HCT116 (cell line): ENCODE results near the gene ANGPTL4. TPM values are rescaled to one million over a fixed set of nuclear protein-coding genes. Genes with fewer than 3 reads are reported as not detected.

ENCODE experiments used
- ATAC-seq: fragments of 200-7000 bp; cut with Tn5 transposase; 2 replicates; pipeline ENCODE4 v1.9.1; 2020; ENCODE audit warnings: mild to moderate bottlenecking, moderate library complexity
- BruUV-seq: library from RNA; stranded (reverse); fragments of 400-500 nt; replicated peaks from 2 replicates; lab custom pipeline; 2021; lab: Mats Ljungman, UMichigan
- CTCF ChIA-PET: fragments of 300-600 bp; sonication (Branson Sonifier 250); formaldehyde crosslinking; loops from one replicate; lab custom pipeline; 2021; ENCODE audit warnings: antibody characterized with exemption; lab: Charles Lee
- POLR2A ChIA-PET: fragments of 300-600, 350-600 bp; sonication (Branson Sonifier 250); formaldehyde crosslinking; loops from one replicate; lab custom pipeline; 2021; ENCODE audit warnings: antibody characterized with exemption; lab: Charles Lee
- RAD21 ChIA-PET, 2 experiments: fragments of 300-600 bp; sonication (Branson Sonifier 250); formaldehyde crosslinking; loops; one replicate each; lab custom pipeline; 2023; ENCODE audit warnings: low total read pairs in 2 of 2; ENCODE audit not compliant: uncharacterized antibody in 2 of 2, unreplicated experiment in 2 of 2, low non-redundant PET in 1 of 2; lab: Charles Lee
- DNase-seq: peaks from one replicate; pipeline ENCODE4 v3.0.0-alpha.2; 2010; ENCODE audit warnings: low read depth, low spot score
- H2AFZ ChIP-seq: fragments of 200-600 bp; shearing (Covaris generic), sonication (generic); 2 replicates; pipeline ENCODE4 v1.6.1; 2017; ENCODE audit warnings: low read depth, mixed run types, mixed read lengths, antibody characterized with exemption, low read length; ENCODE audit not compliant: poor library complexity, severe bottlenecking
- H3K27ac ChIP-seq: 2 replicates; pipeline ENCODE4 v1.5.1; 2012; ENCODE audit warnings: low read depth, low read length
- H3K27me3 ChIP-seq: fragments of 200-600 bp; sonication (generic); 2 replicates; pipeline ENCODE4 v1.6.1; 2016; ENCODE audit warnings: mixed run types, low read length, mixed read lengths; ENCODE audit not compliant: insufficient read depth
- H3K36me3 ChIP-seq, 2 experiments: fragments of 200-500 bp in 1 of 2; fragments of 200-600 bp in 1 of 2; sonication (Bioruptor generic) in 1 of 2; sonication (generic) in 1 of 2; 2 replicates each; pipeline versions ENCODE4 v1.5.1 to v1.6.1; 2014 to 2016; ENCODE audit warnings: low read length in 2 of 2, inconsistent platforms in 1 of 2, mixed read lengths in 1 of 2, mixed run types in 1 of 2; ENCODE audit not compliant: insufficient read depth in 2 of 2, control insufficient read depth in 1 of 2
- H3K4me1 ChIP-seq, 2 experiments: fragments of 200-600 bp in 1 of 2; sonication (generic) in 1 of 2; 2 replicates each; pipeline versions ENCODE4 v1.5.1 to v1.6.1; 2012 to 2017; ENCODE audit warnings: low read length in 2 of 2, inconsistent platforms in 1 of 2, mild to moderate bottlenecking in 1 of 2, mixed read lengths in 1 of 2, mixed run types in 1 of 2, moderate library complexity in 1 of 2; ENCODE audit not compliant: insufficient read depth in 2 of 2, control insufficient read depth in 1 of 2
- H3K4me2 ChIP-seq: fragments of 200-600 bp; sonication (generic); 2 replicates; pipeline ENCODE4 v1.6.1; 2017; ENCODE audit warnings: mixed run types, low read length, mixed read lengths
- H3K4me3 ChIP-seq, 2 experiments: fragments of 200-600 bp in 1 of 2; sonication (generic) in 1 of 2; replicated peaks in 1 of 2; 2 replicates each; pipeline ENCODE4 v1.5.1; 2011 to 2016; ENCODE audit warnings: low read length in 2 of 2, control low read depth in 1 of 2, low read depth in 1 of 2, mild to moderate bottlenecking in 1 of 2, mixed read lengths in 1 of 2, mixed run types in 1 of 2
- H3K79me2 ChIP-seq: fragments of 200-600 bp; sonication (generic); 2 replicates; pipeline ENCODE4 v1.6.1; 2017; ENCODE audit warnings: mild to moderate bottlenecking, mixed run types, low read length, moderate library complexity, mixed read lengths; ENCODE audit not compliant: insufficient read depth
- H3K9ac ChIP-seq: fragments of 200-600 bp; sonication (generic); 2 replicates; pipeline ENCODE4 v1.6.1; 2016; ENCODE audit warnings: low read length, mixed read lengths
- H3K9me2 ChIP-seq: fragments of 200-600 bp; sonication (generic), shearing (Covaris generic); 2 replicates; pipeline ENCODE4 v1.6.1; 2017; ENCODE audit warnings: mixed run types, mild to moderate bottlenecking, moderate library complexity; ENCODE audit not compliant: insufficient read depth
- H3K9me3 ChIP-seq, 2 experiments: fragments of 200-500 bp in 1 of 2; fragments of 200-600 bp in 1 of 2; sonication (Bioruptor generic) in 1 of 2; sonication (generic) in 1 of 2; 2 replicates each; pipeline ENCODE4 v1.6.1; 2014 to 2017; ENCODE audit warnings: low read length in 2 of 2, mixed read lengths in 2 of 2, inconsistent platforms in 1 of 2, low read depth in 1 of 2, mild to moderate bottlenecking in 1 of 2, mixed run types in 1 of 2, moderate library complexity in 1 of 2; ENCODE audit not compliant: control insufficient read depth in 1 of 2, insufficient read depth in 1 of 2
- H4K20me1 ChIP-seq: fragments of 200-600 bp; sonication (generic), shearing (Covaris generic); 2 replicates; pipeline ENCODE4 v1.6.1; 2017; ENCODE audit warnings: mixed run types, mild to moderate bottlenecking, moderate library complexity; ENCODE audit not compliant: insufficient read depth
- CBX3 ChIP-seq: IDR thresholded peaks from 2 replicates; pipeline ENCODE4 v1.6.1; 2012; ENCODE audit warnings: low read depth
- CEBPB ChIP-seq: IDR thresholded peaks from 2 replicates; pipeline ENCODE4 v1.6.1; 2012; ENCODE audit warnings: low read depth
- EGR1 ChIP-seq: IDR thresholded peaks from 2 replicates; pipeline ENCODE4 v1.6.1; 2012; ENCODE audit warnings: low read depth
- ELF1 ChIP-seq: IDR thresholded peaks from 2 replicates; pipeline ENCODE4 v1.6.1; 2012; ENCODE audit warnings: low read depth, borderline replicate concordance
- EZH2 ChIP-seq: fragments of 200-600 bp; sonication (generic); IDR thresholded peaks from 2 replicates; pipeline ENCODE4 v1.6.1; 2017; ENCODE audit warnings: antibody characterized with exemption, mixed run types
- EZH2phosphoT487 ChIP-seq: fragments of 200-600 bp; IDR thresholded peaks from 2 replicates; pipeline ENCODE4 v1.6.1; 2018; ENCODE audit warnings: antibody characterized with exemption, borderline replicate concordance
- JUND ChIP-seq: IDR thresholded peaks from 2 replicates; pipeline ENCODE4 v1.6.1; 2012
- POLR2A ChIP-seq: IDR thresholded peaks from 2 replicates; pipeline ENCODE4 v1.7.0; 2011; ENCODE audit warnings: borderline replicate concordance; ENCODE audit not compliant: insufficient read depth, insufficient read length; ENCODE audit errors: extremely low read depth
- POLR2AphosphoS5 ChIP-seq: IDR thresholded peaks from 2 replicates; pipeline ENCODE4 v1.6.1; 2011; ENCODE audit warnings: mild to moderate bottlenecking, low read depth, low read length, moderate library complexity
- RAD21 ChIP-seq: IDR thresholded peaks from 2 replicates; pipeline ENCODE4 v1.6.1; 2012; ENCODE audit warnings: low read depth, mild to moderate bottlenecking
- SIN3A ChIP-seq: IDR thresholded peaks from 2 replicates; pipeline ENCODE4 v1.6.1; 2012; ENCODE audit warnings: low read depth
- SP1 ChIP-seq: IDR thresholded peaks from 2 replicates; pipeline ENCODE4 v1.6.1; 2012; ENCODE audit warnings: low read depth
- SRF ChIP-seq: IDR thresholded peaks from 2 replicates; pipeline ENCODE4 v1.6.1; 2012; ENCODE audit warnings: low read depth
- TCF7L2 ChIP-seq: IDR thresholded peaks from 2 replicates; pipeline ENCODE4 v1.7.0; 2011; ENCODE audit warnings: borderline replicate concordance, inconsistent platforms; ENCODE audit not compliant: insufficient read depth, insufficient read length; ENCODE audit errors: extremely low read depth
- YY1 ChIP-seq: IDR thresholded peaks from 2 replicates; pipeline ENCODE4 v1.6.1; 2011; ENCODE audit warnings: low read length, low read depth, moderate library complexity, mild to moderate bottlenecking; ENCODE audit not compliant: insufficient replicate concordance; ENCODE audit errors: extremely low read depth
- ZFX ChIP-seq: fragments of 450-650 bp; IDR thresholded peaks from 2 replicates; pipeline ENCODE4 v1.6.1; 2017
- ZNF274 ChIP-seq: fragments of 200-500 bp; sonication (Bioruptor generic); IDR thresholded peaks from 2 replicates; pipeline ENCODE4 v1.6.1; 2014; ENCODE audit warnings: mild to moderate bottlenecking, low read depth, low read length, inconsistent platforms
- intact Hi-C: fragments of 100-400 bp; cut with micrococcal nuclease; formaldehyde crosslinking; loops from 2 replicates; pipeline ENCODE4 v1.10.0; 2022
- total RNA-seq: library from RNA; stranded (reverse); gene quantifications from one replicate; pipeline ENCODE4 v1.2.1, GENCODE V29; 2021; ENCODE audit not compliant: unreplicated experiment
- TF ChIP-seq, protein P1 (sequence below): IDR thresholded peaks from 2 replicates; pipeline ENCODE4 v1.6.1; 2012
- TF ChIP-seq, protein P2 (sequence below), 3 experiments: fragments of 200-600 bp in 1 of 3; sonication (generic) in 1 of 3; IDR thresholded peaks in 2 of 3; conservative IDR thresholded peaks in 1 of 3; 2 replicates each; pipeline ENCODE4 v1.5.1; 2012 to 2017; ENCODE audit warnings: low read depth in 2 of 3, low read length in 2 of 3, antibody characterized with exemption in 1 of 3, borderline replicate concordance in 1 of 3, control low read depth in 1 of 3, mild to moderate bottlenecking in 1 of 3, mixed read lengths in 1 of 3, mixed run types in 1 of 3, moderate library complexity in 1 of 3; ENCODE audit not compliant: insufficient read depth in 1 of 3
- TF ChIP-seq, protein P3 (sequence below): IDR thresholded peaks from 2 replicates; pipeline ENCODE4 v1.6.1; 2012

Gene ANGPTL4
- total RNA-seq, 1 experiment from 2014 or later: 54.8 TPM

DNA sequence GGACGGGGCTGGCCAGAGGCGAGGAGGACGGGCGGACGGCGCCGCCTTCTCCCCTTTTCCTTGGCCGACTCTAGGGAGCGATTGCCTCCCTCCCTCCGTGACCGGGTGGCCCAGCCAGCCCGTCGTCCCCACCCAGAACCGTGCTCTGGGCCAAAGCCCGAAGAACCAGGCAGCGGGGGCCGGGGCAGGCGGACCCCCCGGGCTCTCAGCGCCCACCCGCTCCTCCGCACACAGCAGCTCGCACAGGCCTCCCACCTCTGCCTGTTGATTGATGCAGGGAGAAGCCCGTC is 39.8 kb downstream of the ANGPTL4 start:
- no peak for DNase-seq
- Histone ChIP-seq H3K4me2 (no peak overlapping the region), H3K9me3 (no peaks in the 10 kb centered on the region), H4K20me1 (no peaks in the 10 kb centered on the region), H3K9me2 (no peaks in the 10 kb centered on the region), H3K4me3 (no peak overlapping the region), H3K9ac (no peak overlapping the region), H3K27me3 (no peaks in the 10 kb centered on the region), H3K79me2 (0 out of 2 replicates have a peak, but pooled peaks cover 6% of the 10 kb centered on the region), H3K27ac (no peak overlapping the region), H3K4me1 (no peaks in the 10 kb centered on the region), H2AFZ (no peak overlapping the region), H3K36me3 (peaks cover 6 to 16% of the 10 kb centered on the region in 2 experiments; a peak in 3 of 4 replicates)
- no peak for ATAC-seq
- CTCF ChIA-PET: interaction anchor here (0.7 kb wide), 1 partner anchor 13 kb away, joined by 3 read pairs; the partner anchor contains the start of gene RAB11B
- POLR2A ChIA-PET: no interaction called here
- TSS peak; percentile 67 for BruUV-seq
- intact Hi-C loops: no loop called here
- TF ChIP-seq, protein P1, sequence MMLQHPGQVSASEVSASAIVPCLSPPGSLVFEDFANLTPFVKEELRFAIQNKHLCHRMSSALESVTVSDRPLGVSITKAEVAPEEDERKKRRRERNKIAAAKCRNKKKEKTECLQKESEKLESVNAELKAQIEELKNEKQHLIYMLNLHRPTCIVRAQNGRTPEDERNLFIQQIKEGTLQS: no peak
- RAD21 ChIA-PET: no interaction called here

DNA sequence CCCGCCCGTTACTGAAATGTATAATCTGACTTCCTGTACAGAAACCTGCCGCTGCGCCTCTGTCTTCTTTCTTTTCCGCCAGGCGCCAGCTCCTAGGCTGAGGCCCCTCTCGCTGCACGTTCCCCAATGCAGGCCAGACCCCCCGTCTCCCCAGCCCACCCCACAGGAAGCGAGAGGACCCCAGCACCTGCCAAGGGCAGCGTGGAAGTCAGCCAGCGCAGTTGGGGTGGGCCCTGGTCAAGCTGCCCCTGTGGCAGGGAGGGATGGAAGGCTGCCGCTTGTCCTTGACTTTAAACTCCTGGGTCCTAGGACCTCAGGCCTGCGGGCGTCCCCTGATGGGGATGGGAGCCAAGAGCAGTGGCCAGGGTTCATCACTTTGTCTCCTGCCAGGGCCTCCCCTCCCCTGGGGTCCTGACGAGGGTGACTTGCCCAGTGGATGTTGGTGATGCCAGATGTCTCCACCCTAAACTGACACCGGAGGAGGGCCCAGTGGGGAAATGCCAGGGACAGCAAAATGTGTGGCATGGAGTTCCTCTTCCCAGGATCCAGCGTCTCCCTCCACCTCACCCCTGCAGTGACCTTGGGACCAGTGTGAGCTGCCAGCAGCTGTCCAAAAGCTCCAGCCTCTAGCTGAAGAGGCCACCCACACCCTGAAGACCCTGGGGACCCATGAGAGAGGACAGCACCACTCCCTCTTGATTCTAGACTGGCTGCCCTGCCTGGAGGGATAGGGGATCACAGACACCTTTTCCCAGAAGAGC is 40.6 kb downstream of the ANGPTL4 start:
- POLR2A ChIA-PET: no interaction called here
- intact Hi-C loops: no loop called here
- H3K9ac ChIP-seq: no peak overlapping the region
- TF ChIP-seq JUND (no peak), EZH2phosphoT487 (no peak), EGR1 (no peak), ZNF274 (no peak), ZFX (no peak), CEBPB (no peak), TCF7L2 (no peak), SRF (no peak), SIN3A (no peak), RAD21 (no peak), EZH2 (no peak), CBX3 (no peak), YY1 (no peak), SP1 (no peak), ELF1 (no peak), POLR2A (no peak), POLR2AphosphoS5 (no peak)
- TF ChIP-seq, protein P2, sequence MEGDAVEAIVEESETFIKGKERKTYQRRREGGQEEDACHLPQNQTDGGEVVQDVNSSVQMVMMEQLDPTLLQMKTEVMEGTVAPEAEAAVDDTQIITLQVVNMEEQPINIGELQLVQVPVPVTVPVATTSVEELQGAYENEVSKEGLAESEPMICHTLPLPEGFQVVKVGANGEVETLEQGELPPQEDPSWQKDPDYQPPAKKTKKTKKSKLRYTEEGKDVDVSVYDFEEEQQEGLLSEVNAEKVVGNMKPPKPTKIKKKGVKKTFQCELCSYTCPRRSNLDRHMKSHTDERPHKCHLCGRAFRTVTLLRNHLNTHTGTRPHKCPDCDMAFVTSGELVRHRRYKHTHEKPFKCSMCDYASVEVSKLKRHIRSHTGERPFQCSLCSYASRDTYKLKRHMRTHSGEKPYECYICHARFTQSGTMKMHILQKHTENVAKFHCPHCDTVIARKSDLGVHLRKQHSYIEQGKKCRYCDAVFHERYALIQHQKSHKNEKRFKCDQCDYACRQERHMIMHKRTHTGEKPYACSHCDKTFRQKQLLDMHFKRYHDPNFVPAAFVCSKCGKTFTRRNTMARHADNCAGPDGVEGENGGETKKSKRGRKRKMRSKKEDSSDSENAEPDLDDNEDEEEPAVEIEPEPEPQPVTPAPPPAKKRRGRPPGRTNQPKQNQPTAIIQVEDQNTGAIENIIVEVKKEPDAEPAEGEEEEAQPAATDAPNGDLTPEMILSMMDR (IDR thresholded peaks at IDR 0.05 in 2 of 3, conservative IDR thresholded peaks at IDR 0.05 in 1 of 3; ENCODE audit: borderline replicate concordance in 1 of 3, insufficient read depth in 1 of 3, low read depth in 2 of 3, low read length in 2 of 3): no peak
- TF ChIP-seq, protein P3, sequence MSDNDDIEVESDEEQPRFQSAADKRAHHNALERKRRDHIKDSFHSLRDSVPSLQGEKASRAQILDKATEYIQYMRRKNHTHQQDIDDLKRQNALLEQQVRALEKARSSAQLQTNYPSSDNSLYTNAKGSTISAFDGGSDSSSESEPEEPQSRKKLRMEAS: no peak

More for the DNA sequence above, 40.6 kb downstream of the ANGPTL4 start:
- no peaks in the 10 kb centered on the region for H3K9me2 ChIP-seq
- H3K4me3 ChIP-seq: no peak overlapping the region
- no peaks in the 10 kb centered on the region for H4K20me1 ChIP-seq
- H3K27ac ChIP-seq: no peak overlapping the region
- no TSS peak for BruUV-seq
- H3K4me2 ChIP-seq: no peak overlapping the region
- H3K27me3 ChIP-seq: no peaks in the 10 kb centered on the region
- H3K9me3 ChIP-seq: no peaks in the 10 kb centered on the region
- ChIA-PET CTCF (no interaction called here), RAD21 (no interaction called here)
- H2AFZ ChIP-seq: no peak overlapping the region
- DNase-seq (no peak), ATAC-seq (no peak)
- no peaks in the 10 kb centered on the region for H3K4me1 ChIP-seq
- H3K79me2 ChIP-seq: 0 out of 2 replicates have a peak, but pooled peaks cover under 1% of the 10 kb centered on the region
- peaks cover 6 to 16% of the 10 kb centered on the region in 2 experiments; a peak in 3 of 4 replicates for H3K36me3 ChIP-seq
